B cell (primary cell): ENCODE data around the gene NOMO2.
"Not testable (repeated sequence)": the region's sequence is repeated elsewhere in the genome, so short reads cannot be mapped to it uniquely, and the experiment has no call there.

Experiments
- CTCF ChIP-seq: fragments of 200-600 bp; IDR thresholded peaks from one replicate; pipeline ENCODE4 v1.8.0; 2022; ENCODE audit warnings: antibody characterized with exemption, mild to moderate bottlenecking
- EZH2 ChIP-seq: IDR thresholded peaks from 2 replicates; pipeline ENCODE4 v1.6.1; 2012; ENCODE audit warnings: borderline replicate concordance, low read depth, mild to moderate bottlenecking, moderate library complexity, low read length; ENCODE audit not compliant: insufficient read depth, poor library complexity, severe bottlenecking

- not testable (repeated sequence) for TF ChIP-seq CTCF, EZH2
These were observed 179.2 kb downstream of the NOMO2 start for GRCh38 chr16:18382696-18383095.
